GM18498 (cell line): ENCODE data around the gene DLK2.
"Not testable (repeated sequence)": the region's sequence is repeated elsewhere in the genome, so short reads cannot be mapped to it uniquely, and the experiment has no call there.

Experiments
- ATAC-seq: cut with Tn5 transposase; IDR thresholded peaks from one replicate; pipeline ENCODE4 v1.9.1; 2021; ENCODE audit warnings: mild to moderate bottlenecking, moderate library complexity; ENCODE audit not compliant: unreplicated experiment

The DLK2 gene

GRCh38 chr6:43455531-43456428 lies at the start of gene DLK2:
Gene DLK2 (minus strand): TSS chr6:43455548. CDS start chr6:43454825, 723 bp downstream.
- ATAC-seq: no peak

- no peak for ATAC-seq
Measured at GRCh38 chr6:43503443-43503842, 48.1 kb upstream of the DLK2 start.

GRCh38 chr6:43502666-43503065 lies 47.3 kb upstream of the DLK2 start:
- no peak for ATAC-seq

GRCh38 chr6:43500921-43501320 lies 45.6 kb upstream of the DLK2 start:
- ATAC-seq: no peak

GRCh38 chr6:43499028-43499815 lies 43.9 kb upstream of the DLK2 start:
- no peak for ATAC-seq

DNA sequence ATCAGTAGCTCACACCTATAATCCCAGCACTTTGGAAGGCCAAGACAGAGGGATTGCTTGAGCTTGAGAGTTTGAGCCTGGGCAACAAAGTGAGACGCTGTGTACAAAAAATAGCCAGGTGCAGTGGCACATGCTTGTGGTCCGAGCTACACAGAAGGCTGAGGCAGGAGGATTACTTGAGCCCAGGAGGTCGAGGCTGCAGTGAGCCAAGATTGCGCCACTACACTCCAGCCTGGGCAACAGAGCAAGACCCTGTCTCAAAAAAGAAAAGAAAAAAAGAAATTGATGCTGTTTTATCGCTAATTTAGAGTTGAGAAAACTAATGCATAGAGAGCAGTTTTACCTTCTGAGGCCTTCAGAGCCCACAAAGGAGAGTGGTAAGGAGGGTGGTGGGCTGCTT lies 42.9 kb upstream of the DLK2 start:
- not testable (repeated sequence) for ATAC-seq

DNA sequence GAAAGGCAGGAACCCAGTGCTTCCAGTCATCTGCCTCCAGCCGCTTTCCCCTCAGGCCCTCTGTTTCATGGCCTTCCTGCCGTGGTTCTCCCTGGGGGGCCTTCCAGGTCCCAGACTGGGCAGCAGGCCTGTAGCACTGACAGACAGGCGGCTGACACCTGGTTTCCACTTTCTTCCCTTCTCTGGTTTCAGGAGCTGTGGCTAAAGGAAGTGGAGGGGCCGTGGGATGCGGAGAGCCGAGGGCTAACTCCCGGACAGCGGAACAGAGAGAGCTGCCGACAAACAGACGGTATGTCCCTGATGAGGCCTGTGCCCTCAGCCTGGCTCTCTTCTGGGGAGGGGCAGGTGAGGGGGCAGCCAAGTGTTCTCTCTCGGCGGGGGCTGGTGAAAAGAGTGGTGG lies 42.3 kb upstream of the DLK2 start:
- no peak for ATAC-seq

DNA sequence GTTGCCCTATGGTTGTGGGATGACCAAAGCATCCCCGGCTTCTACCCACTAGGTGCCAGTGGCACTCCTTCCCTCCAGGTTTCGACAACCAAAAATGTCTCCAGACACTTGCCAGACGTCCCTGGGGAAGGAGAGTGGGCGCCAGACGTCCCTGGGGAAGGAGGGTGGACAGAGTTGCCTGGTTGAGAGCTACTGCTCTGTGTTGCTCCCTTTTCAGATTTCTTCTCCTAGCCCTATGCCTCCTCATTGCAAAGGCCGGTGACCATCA lies 41.7 kb upstream of the DLK2 start:
- no peak for ATAC-seq

DNA sequence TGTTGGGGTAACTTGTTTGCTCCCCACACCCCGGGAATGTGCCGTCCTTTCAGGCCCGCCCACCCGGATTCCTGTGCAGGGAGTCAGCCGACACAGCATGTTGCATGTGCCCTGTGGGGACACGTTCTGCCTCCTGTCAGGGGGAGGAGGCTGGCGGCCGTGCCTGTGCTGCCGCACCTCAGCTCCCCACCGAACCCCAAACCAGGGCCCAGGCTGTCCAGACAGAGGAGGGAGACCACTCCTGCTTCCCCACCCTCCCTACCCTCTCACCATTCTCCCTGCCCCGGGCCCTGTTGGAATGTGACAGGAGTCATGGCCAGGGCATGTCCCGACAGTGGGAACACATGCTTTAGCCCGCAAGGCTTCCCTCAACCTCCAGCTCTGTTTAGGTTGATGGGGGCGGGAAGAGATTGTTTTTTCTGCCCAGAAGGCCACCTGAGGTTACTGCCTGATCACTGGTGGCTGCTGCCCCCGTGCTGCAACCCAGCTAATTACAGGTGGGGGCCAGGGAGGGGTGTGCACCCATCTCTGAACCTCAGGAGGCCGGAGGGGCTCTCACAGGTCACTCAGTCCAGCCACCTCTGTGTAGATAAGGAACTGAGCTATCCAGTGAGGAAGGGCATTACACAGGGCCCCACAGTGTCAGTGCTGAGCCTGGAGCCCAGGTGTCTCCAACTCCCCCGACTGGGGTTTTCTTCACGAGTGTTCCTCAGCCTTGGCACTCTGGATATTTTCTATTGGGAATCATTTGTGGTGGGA lies 41.2 kb upstream of the DLK2 start:
- no peak for ATAC-seq

DNA sequence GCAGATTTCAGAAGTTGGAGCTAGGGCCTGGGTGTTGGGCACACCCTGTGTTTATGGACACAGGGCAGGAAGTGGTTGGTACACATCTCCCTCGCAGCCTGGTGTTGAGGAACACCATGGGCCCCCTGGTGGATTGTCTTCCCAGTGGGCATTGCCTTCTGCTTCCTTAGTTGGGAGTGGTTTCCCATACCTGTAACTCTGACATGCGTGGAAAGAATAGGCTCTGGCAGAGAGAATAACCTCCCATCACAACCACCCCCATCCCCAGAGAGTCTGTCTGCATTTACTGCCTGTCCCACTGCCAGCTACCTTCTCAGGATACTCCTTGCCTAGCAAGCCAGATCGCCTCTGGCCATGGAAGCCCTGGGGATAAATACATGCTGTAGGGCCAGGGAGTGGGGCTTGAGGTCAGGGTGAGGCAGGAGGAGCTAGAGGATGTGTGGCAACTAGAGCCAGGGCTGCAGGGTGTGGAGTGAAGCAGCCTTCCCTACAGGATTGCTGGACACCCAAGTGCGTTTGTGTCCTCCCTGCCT lies 40.1 kb upstream of the DLK2 start:
- no peak for ATAC-seq

- no peak for ATAC-seq
Measured at GRCh38 chr6:43494766-43495165, 39.4 kb upstream of the DLK2 start.

GRCh38 chr6:43494321-43494720 lies 39.0 kb upstream of the DLK2 start:
- ATAC-seq: no peak

GRCh38 chr6:43493833-43494232 lies 38.5 kb upstream of the DLK2 start:
- no peak for ATAC-seq

DNA sequence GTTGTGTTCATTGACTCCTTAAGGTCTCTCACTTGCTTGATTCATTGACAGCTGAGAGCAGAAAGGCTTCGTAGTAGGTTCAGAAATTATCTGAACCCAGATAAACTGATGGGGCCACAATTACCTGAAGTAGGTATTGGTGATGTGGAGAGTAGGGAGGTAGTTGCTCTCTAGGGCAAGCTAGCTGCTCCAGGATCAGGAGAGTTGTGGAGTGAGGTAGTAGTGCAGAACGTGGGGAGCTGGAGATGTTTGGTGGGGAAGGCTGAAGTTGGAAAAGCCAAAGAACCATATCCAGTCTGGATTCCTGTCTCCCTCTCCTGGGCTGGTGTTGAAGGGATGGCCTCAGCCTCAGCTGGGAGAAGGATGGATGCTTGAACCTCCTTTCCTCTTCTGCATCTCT lies 37.9 kb upstream of the DLK2 start:
- no peak for ATAC-seq

GRCh38 chr6:43492673-43493072 lies 37.3 kb upstream of the DLK2 start:
- no peak for ATAC-seq

DNA sequence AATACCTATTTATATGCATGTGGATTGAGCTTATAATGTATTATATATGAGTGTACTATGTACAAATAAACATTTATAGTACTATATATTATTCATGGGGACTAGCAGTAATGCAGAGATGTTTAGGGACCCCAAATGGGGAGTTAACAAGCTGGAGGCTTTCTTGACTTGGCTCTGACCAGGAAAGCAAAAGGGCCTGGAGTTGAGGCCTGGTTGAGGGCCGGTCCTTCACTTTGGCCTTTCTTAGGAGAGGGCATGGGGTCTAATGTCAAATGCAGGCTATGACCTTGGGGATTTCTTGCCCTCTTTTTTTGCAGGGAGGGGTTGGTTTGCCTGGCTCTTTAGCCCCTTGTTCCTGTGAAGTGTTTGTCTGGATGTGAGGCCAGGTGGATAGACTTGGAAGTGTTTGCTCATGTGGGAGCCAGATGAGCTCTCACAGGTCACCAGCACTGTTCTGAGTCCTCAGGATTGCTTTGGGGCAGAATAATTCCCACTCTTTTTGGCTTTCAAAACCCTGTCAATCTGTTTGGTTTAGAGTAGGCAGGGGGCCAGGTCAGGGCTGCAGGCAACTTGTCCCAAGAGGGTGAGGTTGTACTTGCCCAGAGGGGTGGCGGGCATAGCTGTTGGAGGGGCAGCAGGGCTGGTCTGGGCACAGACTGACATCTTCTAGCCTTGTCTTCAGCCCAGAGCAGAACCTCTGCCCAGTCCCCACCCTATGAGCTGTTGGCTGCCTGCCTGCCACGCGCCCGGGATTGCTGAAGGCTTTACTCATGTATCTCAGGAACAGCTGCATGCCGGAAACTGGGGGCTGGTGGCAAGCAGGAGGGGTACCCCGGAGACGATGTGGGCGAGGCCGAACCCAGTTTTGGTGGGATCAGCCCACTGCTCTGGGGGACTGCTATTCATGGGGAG lies 36.7 kb upstream of the DLK2 start:
- ATAC-seq: no peak

DNA sequence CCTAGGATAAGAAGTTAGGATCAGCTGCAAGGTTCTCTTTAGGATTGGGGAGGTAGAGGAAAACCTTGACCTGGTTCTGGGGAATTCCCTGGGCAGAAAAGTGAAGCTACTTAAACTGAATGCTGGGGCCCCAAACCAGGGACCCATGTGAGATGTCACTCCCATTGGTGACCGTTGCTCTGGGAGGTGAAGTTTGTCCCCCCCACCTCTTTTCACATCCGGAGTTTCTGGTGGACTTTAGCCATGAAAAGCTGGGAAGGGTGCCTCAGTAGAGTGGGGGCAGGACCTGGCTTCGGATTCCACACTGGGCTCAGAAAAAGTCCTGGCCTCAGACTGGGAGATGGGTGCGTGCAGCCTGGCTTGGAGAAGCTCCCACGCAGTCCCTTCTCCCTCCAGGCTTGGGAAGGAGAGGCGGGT lies 35.2 kb upstream of the DLK2 start:
- ATAC-seq: no peak

GRCh38 chr6:43489277-43490072 lies 34.1 kb upstream of the DLK2 start:
- no peak for ATAC-seq

DNA sequence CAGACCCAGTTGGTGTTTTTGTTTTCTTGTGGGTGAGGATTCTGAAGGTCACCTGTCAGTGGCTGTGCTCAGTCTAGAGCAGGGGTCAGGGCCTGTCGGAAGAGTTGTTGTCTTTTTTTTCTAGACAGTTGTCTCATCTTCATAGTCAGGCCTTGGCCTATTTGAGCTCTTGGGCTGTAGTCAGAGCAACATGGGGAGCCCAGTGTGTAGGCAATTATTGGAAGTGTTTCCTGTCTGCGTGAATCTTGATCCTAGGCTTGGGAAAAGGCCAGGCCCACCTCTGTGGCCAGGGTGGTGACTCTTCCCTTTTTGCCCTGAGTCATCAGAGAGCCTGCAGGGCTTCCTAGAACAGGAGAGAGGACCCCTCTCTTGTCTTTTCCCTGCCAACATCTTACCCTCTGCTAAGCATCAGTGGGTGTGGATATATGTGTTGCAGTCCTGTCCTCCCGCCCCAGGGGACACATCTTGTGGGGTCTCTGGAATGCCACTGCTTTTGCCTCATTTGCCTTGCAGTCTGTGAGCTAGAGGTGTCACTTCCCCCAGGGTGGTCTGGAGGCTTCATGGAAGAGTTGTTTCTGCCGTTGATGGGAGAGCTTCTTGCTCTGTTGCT lies 33.4 kb upstream of the DLK2 start:
- ATAC-seq: no peak
